Measurements from ENCODE around the gene PITPNC1. TPM values are rescaled to one million over a fixed set of nuclear protein-coding genes. Genes with fewer than 3 reads are reported as not detected.
A peak's percentile ranks its signal among the peaks of the same experiment; 100 is the strongest.

The PITPNC1 gene
- total RNA-seq, 6 donors from 2014 or later = 8.5 to 23.3 (median 13.7) TPM

DNA sequence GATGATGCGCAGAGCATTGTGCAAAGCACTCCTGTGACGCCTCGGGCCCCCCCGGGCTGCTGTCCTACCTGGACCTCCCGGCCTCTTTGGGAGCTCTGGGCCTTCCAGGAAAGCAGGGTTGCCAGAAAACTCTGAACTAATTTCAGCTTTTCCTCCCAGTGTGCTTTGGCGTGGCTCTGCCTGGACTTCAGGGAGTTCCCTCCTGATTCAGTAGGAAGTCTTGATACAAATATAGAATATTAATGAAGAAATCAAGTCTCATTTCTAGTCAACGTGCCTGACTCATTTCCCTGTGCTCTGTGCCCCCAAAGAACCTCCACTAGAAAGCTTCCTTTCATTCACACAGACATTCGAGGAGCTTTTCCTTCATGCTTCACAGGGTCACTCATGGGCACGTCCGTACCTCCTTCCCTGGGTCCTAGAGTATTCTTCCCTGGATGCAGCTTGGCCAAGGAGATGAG is 256.7 kb downstream of the PITPNC1 start:
- peaks cover 0 to 18% (median 5%) of the 10 kb centered on the region in 4 donors for H3K36me3 ChIP-seq
- DNase-seq (peak in 1 of 2 donors; percentile 55), ATAC-seq (ENCODE audit: low FRiP score in 2 of 2) (no peak)
- no peaks in the 10 kb centered on the region for H3K27me3 ChIP-seq
- TF ChIP-seq POLR2A (IDR thresholded peaks at IDR 0.05) (no peak), EP300 (IDR thresholded peaks at IDR 0.05) (peak in 1 of 4 donors; percentile 8)
- no peak overlapping the region for H3K27ac ChIP-seq
- H3K4me1 ChIP-seq = peaks cover 0 to 30% (median 13%) of the 10 kb centered on the region in 4 donors
- WGBS, 2 donors = 67 to 73% methylated on average over 10 of the region's 10 CpGs
- no peak overlapping the region for H3K4me3 ChIP-seq
- H3K9me3 ChIP-seq = no peaks in the 10 kb centered on the region

- Histone ChIP-seq H3K4me3 (no peak overlapping the region), H3K36me3 (peaks cover 0 to 18% (median 5%) of the 10 kb centered on the region in 4 donors), H3K27me3 (no peaks in the 10 kb centered on the region), H3K4me1 (peaks cover 0 to 20% (median 9%) of the 10 kb centered on the region in 4 donors), H3K9me3 (no peaks in the 10 kb centered on the region), H3K27ac (no peak overlapping the region)
- ATAC-seq (ENCODE audit: low FRiP score in 2 of 2) (no peak), DNase-seq (no peak)
- 87 to 89% methylated on average over 7 of the region's 7 CpGs for WGBS, 2 donors
- TF ChIP-seq POLR2A (IDR thresholded peaks at IDR 0.05) = no peak
- no peak for TF ChIP-seq EP300 (IDR thresholded peaks at IDR 0.05)
- TF ChIP-seq POLR2AphosphoS5 (IDR thresholded peaks at IDR 0.05) = no peak
Observed at GRCh38 chr17:67635681-67636080, 258.6 kb downstream of the PITPNC1 start.

GRCh38 chr17:67636312-67636711 is 259.2 kb downstream of the PITPNC1 start:
- Histone ChIP-seq H3K4me1 (peaks cover 0 to 20% (median 9%) of the 10 kb centered on the region in 4 donors), H3K27me3 (no peaks in the 10 kb centered on the region), H3K36me3 (peaks cover 0 to 18% (median 5%) of the 10 kb centered on the region in 4 donors), H3K4me3 (no peak overlapping the region), H3K9me3 (no peaks in the 10 kb centered on the region), H3K27ac (no peak overlapping the region)
- ATAC-seq (ENCODE audit: low FRiP score in 2 of 2) (no peak), DNase-seq (no peak)
- no peak for TF ChIP-seq POLR2AphosphoS5 (IDR thresholded peaks at IDR 0.05)
- no peak for TF ChIP-seq POLR2A (IDR thresholded peaks at IDR 0.05)
- no peak for TF ChIP-seq CTCF (IDR thresholded peaks at IDR 0.05)
- no peak for TF ChIP-seq EP300 (IDR thresholded peaks at IDR 0.05)
- 90 to 97% methylated on average over 7 to 8 of the region's 8 CpGs for WGBS, 2 donors

DNA sequence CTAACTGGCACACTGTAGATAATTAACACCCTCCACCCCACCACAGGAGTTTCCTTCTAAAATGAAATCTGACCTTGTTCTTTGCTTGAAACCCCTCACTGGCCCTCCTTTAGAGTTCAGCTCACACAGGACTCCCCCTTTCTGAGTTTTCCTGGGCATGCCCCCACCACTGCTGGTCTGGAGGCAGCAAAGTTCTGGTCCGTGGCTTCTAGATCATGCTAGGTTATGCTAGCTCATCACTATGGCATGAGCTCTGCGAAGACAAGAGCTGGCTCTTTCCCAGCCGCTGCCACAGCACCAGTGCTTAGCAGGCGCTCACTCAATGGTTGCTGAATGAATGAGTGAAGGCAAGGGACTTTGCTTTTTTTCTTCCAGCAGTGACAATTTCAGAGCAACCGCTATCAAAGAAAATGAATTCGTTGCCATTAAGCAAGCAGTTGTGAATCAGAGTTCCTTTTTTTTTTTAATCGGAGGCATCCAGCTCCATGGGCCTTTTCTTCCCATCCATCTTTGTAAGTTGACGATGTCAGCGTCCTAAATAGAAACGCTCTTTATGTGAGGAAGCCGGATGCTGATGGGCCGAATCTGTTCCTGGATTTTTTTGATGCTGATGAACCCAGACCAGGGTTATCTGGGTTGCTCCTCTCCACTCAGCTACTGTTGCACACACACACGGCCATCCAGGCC is 259.9 kb downstream of the PITPNC1 start:
- DNase-seq (no peak), ATAC-seq (ENCODE audit: low FRiP score in 2 of 2) (no peak)
- TF ChIP-seq POLR2AphosphoS5 (IDR thresholded peaks at IDR 0.05) = no peak
- WGBS, 2 donors = 86 to 88% methylated on average over 13 of the region's 13 CpGs
- Histone ChIP-seq H3K4me1 (peaks cover 0 to 20% (median 9%) of the 10 kb centered on the region in 4 donors), H3K36me3 (peaks cover 0 to 17% (median 5%) of the 10 kb centered on the region in 4 donors), H3K27me3 (no peaks in the 10 kb centered on the region), H3K27ac (peak overlapping the region in 3 of 4 donors; percentile 33 to 67 (median 63)), H3K4me3 (no peak overlapping the region), H3K9me3 (no peaks in the 10 kb centered on the region)

- Histone ChIP-seq H3K36me3 (peaks cover 0 to 6% (median 2%) of the 10 kb centered on the region in 4 donors), H3K27me3 (no peaks in the 10 kb centered on the region), H3K27ac (peak overlapping the region in 3 of 4 donors; percentile 33 to 67 (median 63)), H3K4me1 (peaks cover 0 to 20% (median 9%) of the 10 kb centered on the region in 4 donors), H3K9me3 (no peaks in the 10 kb centered on the region), H3K4me3 (no peak overlapping the region)
- 64 to 91% methylated on average over 7 to 8 of the region's 8 CpGs for WGBS, 2 donors
- peak in 1 of 2 donors; percentile 78 for ATAC-seq (ENCODE audit: low FRiP score in 2 of 2)
- peak in 1 of 2 donors; percentile 67 for DNase-seq
- TF ChIP-seq POLR2AphosphoS5 (IDR thresholded peaks at IDR 0.05) = peak in 1 of 2 donors; percentile 16
- TF ChIP-seq POLR2A (IDR thresholded peaks at IDR 0.05) = no peak
Observed at GRCh38 chr17:67637901-67638641, 261.0 kb downstream of the PITPNC1 start.

DNA sequence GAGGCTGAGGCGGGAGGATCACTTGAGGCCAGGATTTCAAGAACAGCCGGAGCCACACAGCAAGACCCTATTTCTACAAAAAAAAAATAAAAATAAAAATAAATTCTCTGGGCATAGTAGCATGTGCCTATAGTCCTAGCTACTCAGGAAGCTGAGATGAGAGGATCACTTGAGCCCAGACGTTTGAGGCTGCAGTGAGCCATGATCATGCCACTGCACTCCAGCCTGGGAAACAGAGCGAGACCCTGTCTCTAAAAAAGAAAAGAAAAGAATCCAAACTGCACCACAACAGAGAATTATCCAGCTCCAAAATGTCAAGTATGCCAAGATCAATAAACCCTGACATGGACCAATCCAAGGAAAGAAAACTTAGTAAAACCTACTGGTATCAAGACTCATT is 261.8 kb downstream of the PITPNC1 start:
- Histone ChIP-seq H3K36me3 (peaks cover 0 to 4% (median 0%) of the 10 kb centered on the region in 4 donors), H3K27me3 (no peaks in the 10 kb centered on the region), H3K9me3 (no peaks in the 10 kb centered on the region), H3K4me1 (peaks cover 0 to 20% (median 9%) of the 10 kb centered on the region in 4 donors), H3K27ac (no peak overlapping the region), H3K4me3 (no peak overlapping the region)
- 88 to 90% methylated on average over 4 of the region's 4 CpGs for WGBS, 2 donors
- no peak for DNase-seq
- ATAC-seq (ENCODE audit: low FRiP score in 2 of 2) = no peak
- no peak for TF ChIP-seq CTCF (IDR thresholded peaks at IDR 0.05)
- TF ChIP-seq EP300 (IDR thresholded peaks at IDR 0.05) = no peak
- no peak for TF ChIP-seq POLR2AphosphoS5 (IDR thresholded peaks at IDR 0.05)
- no peak for TF ChIP-seq POLR2A (IDR thresholded peaks at IDR 0.05)

All from upper lobe of left lung (tissue), 6 donors.